ENCODE measurements around the gene CACNA1B.

DNA sequence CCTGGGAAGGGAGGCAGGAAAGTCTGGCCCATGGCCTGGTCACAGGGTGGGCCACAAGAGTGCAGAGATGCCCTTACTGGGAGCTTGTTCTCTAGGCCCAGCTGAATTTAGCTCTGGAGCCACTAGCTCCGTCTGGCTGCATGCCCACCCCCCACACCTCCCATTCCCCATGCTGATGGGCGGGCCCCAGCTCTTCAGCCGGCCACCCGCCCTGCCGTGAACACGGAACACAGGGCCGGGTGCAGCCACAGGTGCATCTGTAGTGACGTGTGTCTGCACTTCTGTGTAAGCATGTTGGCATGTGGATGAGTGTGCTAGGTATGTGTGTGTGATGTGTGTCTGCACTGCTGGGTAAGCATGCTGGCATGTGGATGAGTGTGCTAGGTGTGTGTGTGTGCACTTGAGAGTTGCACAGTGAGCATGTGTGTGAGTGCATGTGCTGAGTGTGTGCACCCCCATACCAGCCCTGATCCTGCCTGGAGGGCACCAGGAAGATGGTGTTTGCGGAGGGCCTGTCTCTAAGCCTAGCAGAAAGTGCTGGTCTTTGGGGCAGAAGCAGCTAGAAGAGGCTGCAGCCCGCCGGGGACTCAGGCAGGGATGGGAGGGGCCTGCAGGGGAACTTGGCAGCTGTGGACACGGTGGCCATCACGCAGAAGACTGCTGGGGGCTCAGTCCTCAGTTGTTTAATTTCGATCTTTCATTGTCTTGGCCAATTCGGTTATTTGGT is 136.4 kb downstream of the CACNA1B start:
- TF ChIP-seq, protein P1, sequence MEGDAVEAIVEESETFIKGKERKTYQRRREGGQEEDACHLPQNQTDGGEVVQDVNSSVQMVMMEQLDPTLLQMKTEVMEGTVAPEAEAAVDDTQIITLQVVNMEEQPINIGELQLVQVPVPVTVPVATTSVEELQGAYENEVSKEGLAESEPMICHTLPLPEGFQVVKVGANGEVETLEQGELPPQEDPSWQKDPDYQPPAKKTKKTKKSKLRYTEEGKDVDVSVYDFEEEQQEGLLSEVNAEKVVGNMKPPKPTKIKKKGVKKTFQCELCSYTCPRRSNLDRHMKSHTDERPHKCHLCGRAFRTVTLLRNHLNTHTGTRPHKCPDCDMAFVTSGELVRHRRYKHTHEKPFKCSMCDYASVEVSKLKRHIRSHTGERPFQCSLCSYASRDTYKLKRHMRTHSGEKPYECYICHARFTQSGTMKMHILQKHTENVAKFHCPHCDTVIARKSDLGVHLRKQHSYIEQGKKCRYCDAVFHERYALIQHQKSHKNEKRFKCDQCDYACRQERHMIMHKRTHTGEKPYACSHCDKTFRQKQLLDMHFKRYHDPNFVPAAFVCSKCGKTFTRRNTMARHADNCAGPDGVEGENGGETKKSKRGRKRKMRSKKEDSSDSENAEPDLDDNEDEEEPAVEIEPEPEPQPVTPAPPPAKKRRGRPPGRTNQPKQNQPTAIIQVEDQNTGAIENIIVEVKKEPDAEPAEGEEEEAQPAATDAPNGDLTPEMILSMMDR (IDR thresholded peaks at IDR 0.05; ENCODE audit: low read length) = no peak
- TF ChIP-seq EZH2phosphoT487 (IDR thresholded peaks at IDR 0.05; ENCODE audit: low read length) = no peak
